Measurements from ENCODE around the gene SCN1A. TPM values are rescaled to one million over a fixed set of nuclear protein-coding genes. Genes with fewer than 3 reads are reported as not detected.

The SCN1A gene
- total and polyA plus RNA-seq, 10 of the 15 experiments (the other 5 are each of a cell fraction or from before 2014, with no cell fraction given): not detected

DNA sequence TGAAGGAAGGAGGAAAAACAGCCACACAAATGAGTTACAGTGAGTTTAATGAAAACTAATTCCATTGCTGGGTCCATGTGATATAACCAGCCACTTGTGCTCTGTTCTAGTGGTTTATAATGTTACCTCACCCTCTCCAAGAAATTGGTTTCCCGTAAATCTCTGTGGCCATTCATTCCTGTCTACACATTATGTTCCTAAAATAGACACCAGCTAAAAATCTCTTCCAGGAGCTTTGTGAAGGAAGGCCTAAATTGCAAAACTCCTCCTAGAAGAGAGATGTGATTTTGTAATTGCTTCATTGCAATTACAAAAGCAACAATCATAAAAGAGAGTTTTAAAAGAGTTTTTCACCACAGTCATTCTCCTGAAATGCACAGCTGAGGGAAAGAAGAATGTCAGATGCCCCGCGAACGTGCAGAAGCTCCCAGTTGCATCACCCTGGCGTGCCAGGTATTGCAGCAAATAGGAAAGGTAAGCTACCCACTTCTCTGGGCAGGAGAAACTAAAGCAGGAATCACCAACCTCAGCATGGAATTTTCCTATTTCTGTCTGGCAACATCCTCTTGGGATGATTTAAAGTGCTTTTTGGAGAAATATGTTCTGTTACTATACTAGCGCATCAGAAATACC is 1.7 kb downstream of the SCN1A start:
- FAIRE-seq (no peak), ATAC-seq (no peak), DNase-seq (ENCODE audit: low read depth, low spot score) (no peak)
- Histone ChIP-seq H3K9me3 (replicated peaks; ENCODE audit: control insufficient read depth, insufficient read depth, low read length) (no peaks in the 10 kb centered on the region), H3K27me3 (replicated peaks in 1 of 2; ENCODE audit: control insufficient read depth in 2 of 2, insufficient read depth in 2 of 2, low read length in 1 of 2) (no peaks in the 10 kb centered on the region), H3K79me2 (ENCODE audit: control insufficient read depth, insufficient read depth, low read length) (no peaks in the 10 kb centered on the region), H2AFZ (ENCODE audit: control insufficient read depth, low read depth, low read length) (no peak overlapping the region), H3K27ac (ENCODE audit: control insufficient read depth, insufficient read depth) (no peak overlapping the region), H3K4me2 (ENCODE audit: control insufficient read depth, insufficient read depth) (no peak overlapping the region), H3K36me3 (ENCODE audit: control insufficient read depth in 2 of 2, insufficient read depth in 2 of 2, low read length in 1 of 2) (no peaks in the 10 kb centered on the region), H3K4me3 (no peak overlapping the region), H3K9ac (ENCODE audit: control insufficient read depth, insufficient read depth, low read length) (no peak overlapping the region), H3K4me1 (ENCODE audit: control insufficient read depth, insufficient read depth, low read length) (no peaks in the 10 kb centered on the region), H4K20me1 (ENCODE audit: control insufficient read depth, insufficient read depth) (no peaks in the 10 kb centered on the region)
- RAD21 ChIA-PET (ENCODE audit: unreplicated experiment): no interaction called here
- intact Hi-C loops (cut with micrococcal nuclease; ENCODE audit: unreplicated experiment): loop anchor here (5.0 to 10.0 kb wide), 2 partner anchors 889 to 1131 kb away; partner anchors contain the start of gene SCN2A
- WGBS (ENCODE audit: insufficient coverage, insufficient replicate concordance, low lambda C conversion rate, missing lambda C conversion rate): 55% methylated on average over 6 of the region's 6 CpGs
- SMC1A ChIA-PET (ENCODE audit: uncharacterized antibody, unreplicated experiment): interaction anchor here (0.8 kb wide), 1 partner anchor 9 kb away, joined by 3 read pairs; no protein-coding TSS in a partner anchor
- no TSS peak for BruUV-seq (replicated peaks)
- CTCF ChIA-PET: interaction anchor here (0.5 to 5.8 kb wide), 3 partner anchors 69 to 374 kb away, joined by 4 to 61 read pairs (median 15); partner anchors contain the start of gene TTC21B
- POLR2A ChIA-PET: no interaction called here
- in situ Hi-C loops (cut with MboI): no loop called here
- TF ChIP-seq BMI1 (IDR thresholded peaks at IDR 0.05; ENCODE audit: borderline replicate concordance): no peak
- no peak for TF ChIP-seq PAX5 (IDR thresholded peaks at IDR 0.05; ENCODE audit: borderline replicate concordance, low read depth, low read length)
- TF ChIP-seq PRDM15 (CRISPR knock-in tag; IDR thresholded peaks at IDR 0.05): no peak
- TF ChIP-seq GABPA (IDR thresholded peaks at IDR 0.05; ENCODE audit: low read depth): no peak
- no peak for TF ChIP-seq ZZZ3 (IDR thresholded peaks at IDR 0.05; ENCODE audit: control insufficient read depth, insufficient read length, low read depth)
- no peak for TF ChIP-seq EZH2 (IDR thresholded peaks at IDR 0.05; ENCODE audit: borderline replicate concordance, control insufficient read depth, low read depth, low read length)
- no peak for TF ChIP-seq BCLAF1 (IDR thresholded peaks at IDR 0.05)

Measured in GM12878 (cell line).